ENCODE data around the gene INCA1.

DNA sequence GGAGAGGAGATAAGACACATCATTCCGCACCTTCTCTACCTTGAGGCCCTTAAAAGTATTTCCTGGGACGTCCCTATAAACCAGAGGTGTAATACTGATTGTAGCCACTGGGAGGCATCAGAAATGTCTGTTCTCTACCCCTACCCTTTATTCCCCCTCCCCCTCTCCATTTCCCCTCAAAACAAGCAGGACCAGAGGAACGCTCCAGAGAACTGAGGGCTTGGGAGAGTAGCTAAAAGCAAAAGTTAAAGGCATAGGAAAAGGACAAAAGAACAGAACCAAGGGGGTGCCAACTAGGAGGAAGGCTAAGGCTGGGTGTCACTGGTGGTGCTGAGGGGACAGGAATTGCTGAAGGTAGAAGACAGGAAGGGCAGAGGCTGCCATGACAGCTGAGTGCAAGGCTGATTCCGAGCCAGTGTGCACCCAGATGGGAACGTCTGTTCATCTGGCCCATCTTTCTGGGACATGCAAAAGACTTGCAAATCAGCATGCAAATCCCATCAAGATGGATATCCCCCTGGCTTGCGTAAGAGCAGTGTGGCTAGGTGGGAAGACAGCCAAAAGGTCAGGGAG, 16.6 kb downstream of the INCA1 start:
- TF ChIP-seq, protein P1, sequence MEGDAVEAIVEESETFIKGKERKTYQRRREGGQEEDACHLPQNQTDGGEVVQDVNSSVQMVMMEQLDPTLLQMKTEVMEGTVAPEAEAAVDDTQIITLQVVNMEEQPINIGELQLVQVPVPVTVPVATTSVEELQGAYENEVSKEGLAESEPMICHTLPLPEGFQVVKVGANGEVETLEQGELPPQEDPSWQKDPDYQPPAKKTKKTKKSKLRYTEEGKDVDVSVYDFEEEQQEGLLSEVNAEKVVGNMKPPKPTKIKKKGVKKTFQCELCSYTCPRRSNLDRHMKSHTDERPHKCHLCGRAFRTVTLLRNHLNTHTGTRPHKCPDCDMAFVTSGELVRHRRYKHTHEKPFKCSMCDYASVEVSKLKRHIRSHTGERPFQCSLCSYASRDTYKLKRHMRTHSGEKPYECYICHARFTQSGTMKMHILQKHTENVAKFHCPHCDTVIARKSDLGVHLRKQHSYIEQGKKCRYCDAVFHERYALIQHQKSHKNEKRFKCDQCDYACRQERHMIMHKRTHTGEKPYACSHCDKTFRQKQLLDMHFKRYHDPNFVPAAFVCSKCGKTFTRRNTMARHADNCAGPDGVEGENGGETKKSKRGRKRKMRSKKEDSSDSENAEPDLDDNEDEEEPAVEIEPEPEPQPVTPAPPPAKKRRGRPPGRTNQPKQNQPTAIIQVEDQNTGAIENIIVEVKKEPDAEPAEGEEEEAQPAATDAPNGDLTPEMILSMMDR (IDR thresholded peaks at IDR 0.05; ENCODE audit: low read depth, low read length, missing input control): peak; percentile 81
- TF ChIP-seq, protein P2, sequence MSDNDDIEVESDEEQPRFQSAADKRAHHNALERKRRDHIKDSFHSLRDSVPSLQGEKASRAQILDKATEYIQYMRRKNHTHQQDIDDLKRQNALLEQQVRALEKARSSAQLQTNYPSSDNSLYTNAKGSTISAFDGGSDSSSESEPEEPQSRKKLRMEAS (IDR thresholded peaks at IDR 0.05): no peak
